NCI-H1417 (cell line): Measurements from ENCODE around the gene ACADVL.
A peak's percentile ranks its signal among the peaks of the same experiment; 100 is the strongest.

ENCODE experiments used
- DNase-seq, 3 experiments: peaks; one replicate each; lab custom pipeline; 2025; lab: John Stamatoyannopoulos, UW

The ACADVL gene

GRCh38 chr17:7217113-7217987, 2.4 kb upstream of the ACADVL start:
- peak; percentile 13 to 66 (median 49) for DNase-seq

- DNase-seq = no peak
Observed at GRCh38 chr17:7218166-7218565, 1.6 kb upstream of the ACADVL start.

GRCh38 chr17:7218758-7219157, 980 bp upstream of the ACADVL start:
- DNase-seq = no peak

GRCh38 chr17:7219229-7219811, 418 bp upstream of the ACADVL start:
- no peak for DNase-seq

GRCh38 chr17:7220593-7221277, 997 bp downstream of the ACADVL start:
- peak in 2 of 3 experiments; percentile 14 to 41 for DNase-seq

GRCh38 chr17:7221278-7222092, 1.7 kb downstream of the ACADVL start:
- peak in 1 of 3 experiments; percentile 19 for DNase-seq

GRCh38 chr17:7222093-7222971, 2.6 kb downstream of the ACADVL start:
- no peak for DNase-seq

GRCh38 chr17:7222972-7223292, 3.2 kb downstream of the ACADVL start:
- peak in 1 of 3 experiments; percentile 5 for DNase-seq

- no peak for DNase-seq
Observed at GRCh38 chr17:7223375-7223774, 3.6 kb downstream of the ACADVL start.

GRCh38 chr17:7224110-7224509, 4.4 kb downstream of the ACADVL start:
- DNase-seq = no peak

GRCh38 chr17:7224661-7225111, 4.9 kb downstream of the ACADVL start:
- DNase-seq = no peak

- no peak for DNase-seq
Observed at GRCh38 chr17:7225711-7226331, 6.1 kb downstream of the ACADVL start.

GRCh38 chr17:7226721-7227710, 7.3 kb downstream of the ACADVL start:
- no peak for DNase-seq

- DNase-seq = no peak
Observed at GRCh38 chr17:7228920-7229319, 9.2 kb downstream of the ACADVL start.

GRCh38 chr17:7229504-7229903, 9.8 kb downstream of the ACADVL start:
- no peak for DNase-seq

GRCh38 chr17:7232114-7232513, 12.4 kb downstream of the ACADVL start:
- DNase-seq = no peak

GRCh38 chr17:7233701-7234082, 14.0 kb downstream of the ACADVL start:
- DNase-seq = no peak

- DNase-seq = peak; percentile 84 to 90 (median 88)
Observed at GRCh38 chr17:7234083-7234951, 14.6 kb downstream of the ACADVL start, which contains the start of gene DVL2. Gene DVL2 (minus strand): TSS chr17:7234517. CDS start chr17:7234262, 255 bp downstream.
